ENCODE measurements around the gene CTDNEP1. TPM values are rescaled to one million over a fixed set of nuclear protein-coding genes. Genes with fewer than 3 reads are reported as not detected.

The CTDNEP1 gene
- total and polyA plus RNA-seq, 12 donors: 30.3 to 177 (median 105) TPM

GRCh38 chr17:7236808-7237207 is 14.7 kb downstream of the CTDNEP1 start:
- H3K4me1 ChIP-seq (replicated peaks in 1 of 2): peaks cover 56 to 63% of the 10 kb centered on the region in 2 donors
- H3K27ac ChIP-seq: peak overlapping the region in 2 of 5 donors; percentile 91
- no peaks in the 10 kb centered on the region for H3K9me3 ChIP-seq (replicated peaks in 1 of 3)
- no peak for DNase-seq
- H3K27me3 ChIP-seq: no peaks in the 10 kb centered on the region
- no peak for TF ChIP-seq POLR2A (IDR thresholded peaks at IDR 0.05)
- no peak for TF ChIP-seq CTCF (IDR thresholded peaks at IDR 0.05)
- H3K36me3 ChIP-seq (replicated peaks in 1 of 2): peaks cover 0 to 29% of the 10 kb centered on the region in 2 donors
- 71 to 83% (median 78%) methylated on average over 6 of the region's 6 CpGs for WGBS, 4 donors
- H3K4me3 ChIP-seq: no peak overlapping the region
- intact Hi-C loops (cut with DNase I): no loop called here

GRCh38 chr17:7235693-7236665 is 15.6 kb downstream of the CTDNEP1 start:
- H3K27me3 ChIP-seq: no peaks in the 10 kb centered on the region
- H3K4me3 ChIP-seq: peak overlapping the region in 1 of 4 donors; percentile 79
- peak overlapping the region; percentile 49 to 91 (median 86) for H3K27ac ChIP-seq
- intact Hi-C loops (cut with DNase I): no loop called here
- DNase-seq: peak in 6 of 7 donors; percentile 71 to 83 (median 76)
- peaks cover 0 to 29% of the 10 kb centered on the region in 2 donors for H3K36me3 ChIP-seq (replicated peaks in 1 of 2)
- no peaks in the 10 kb centered on the region for H3K9me3 ChIP-seq (replicated peaks in 1 of 3)
- H3K4me1 ChIP-seq (replicated peaks in 1 of 2): peaks cover 50 to 60% of the 10 kb centered on the region in 2 donors
- WGBS, 4 donors: 65 to 78% (median 70%) methylated on average over 17 to 22 of the region's 22 CpGs
- no peak for TF ChIP-seq CTCF (IDR thresholded peaks at IDR 0.05)
- TF ChIP-seq POLR2A (IDR thresholded peaks at IDR 0.05): peak in 1 of 2 donors; percentile 52

- TF ChIP-seq CTCF (IDR thresholded peaks at IDR 0.05) (peak in 1 of 6 experiments; percentile 26), POLR2A (IDR thresholded peaks at IDR 0.05) (peak; percentile 24 to 90)
- intact Hi-C loops (cut with DNase I): no loop called here
- Histone ChIP-seq H3K4me1 (replicated peaks in 1 of 2) (peaks cover 38 to 47% of the 10 kb centered on the region in 2 donors), H3K9me3 (replicated peaks in 1 of 3) (no peaks in the 10 kb centered on the region), H3K27ac (peak within 1 kb of the TSS; percentile 74 to 91 (median 86)), H3K36me3 (replicated peaks in 1 of 2) (peaks cover 0 to 33% of the 10 kb centered on the region in 2 donors), H3K27me3 (no peaks in the 10 kb centered on the region), H3K4me3 (peak within 1 kb of the TSS; percentile 66 to 95 (median 76))
- DNase-seq: peak; percentile 96 to 98 (median 97)
- WGBS, 4 donors: 0 to 1% (median 0%) methylated on average over 2 to 72 of the region's 72 CpGs
These were observed 17.2 kb downstream of the CTDNEP1 start, which contains the start of gene DVL2 for GRCh38 chr17:7234083-7234951. Gene DVL2 (minus strand): TSS chr17:7234517. CDS start chr17:7234262, 255 bp downstream.
